GM23248 (cell line): ENCODE data around the gene SIPA1. TPM values are rescaled to one million over a fixed set of nuclear protein-coding genes. Genes with fewer than 3 reads are reported as not detected.

Experiments
- DNase-seq: peaks from one replicate; pipeline ENCODE4 v3.0.0-alpha.2; 2015
- H2AFZ ChIP-seq: fragments of 200-600 bp; sonication (generic); 2 replicates; pipeline ENCODE4 v1.6.1; 2016; ENCODE audit warnings: antibody characterized with exemption
- H3F3A ChIP-seq: fragments of 200-600 bp; sonication (generic); 2 replicates; pipeline ENCODE4 v1.6.1; 2016; ENCODE audit warnings: mild to moderate bottlenecking, antibody characterized with exemption, mixed run types; ENCODE audit not compliant: insufficient read depth
- H3K27ac ChIP-seq: fragments of 200-600 bp; sonication (generic); 2 replicates; pipeline ENCODE4 v1.5.1; 2016; ENCODE audit warnings: mild to moderate bottlenecking
- H3K27me3 ChIP-seq: fragments of 200-600 bp; sonication (generic); replicated peaks from 2 replicates; pipeline ENCODE4 v1.6.1; 2016; ENCODE audit warnings: mild to moderate bottlenecking; ENCODE audit not compliant: insufficient read depth
- H3K36me3 ChIP-seq: fragments of 200-600 bp; sonication (generic); 2 replicates; pipeline ENCODE4 v1.6.1; 2016; ENCODE audit warnings: low read depth, mild to moderate bottlenecking
- H3K4me1 ChIP-seq: fragments of 200-600 bp; sonication (generic); 2 replicates; pipeline ENCODE4 v1.6.1; 2016; ENCODE audit warnings: mild to moderate bottlenecking; ENCODE audit not compliant: insufficient read depth
- H3K4me2 ChIP-seq: fragments of 200-600 bp; sonication (generic); one replicate; pipeline ENCODE4 v1.6.1; 2016; ENCODE audit warnings: mild to moderate bottlenecking; ENCODE audit not compliant: unreplicated experiment
- H3K4me3 ChIP-seq: fragments of 200-600 bp; sonication (generic); 2 replicates; pipeline ENCODE4 v1.5.1; 2016; ENCODE audit warnings: mild to moderate bottlenecking
- H3K79me2 ChIP-seq: fragments of 200-600 bp; sonication (generic); 2 replicates; pipeline ENCODE4 v1.6.1; 2016; ENCODE audit warnings: mild to moderate bottlenecking; ENCODE audit not compliant: insufficient read depth
- H3K9ac ChIP-seq: fragments of 200-600 bp; sonication (generic); 2 replicates; pipeline ENCODE4 v1.6.1; 2016; ENCODE audit warnings: mild to moderate bottlenecking
- H3K9me2 ChIP-seq: fragments of 200-600 bp; sonication (generic); 2 replicates; pipeline ENCODE4 v1.6.1; 2016; ENCODE audit warnings: mixed run types, mild to moderate bottlenecking, moderate library complexity; ENCODE audit not compliant: insufficient read depth
- H3K9me3 ChIP-seq: fragments of 200-600 bp; sonication (generic); one replicate; pipeline ENCODE4 v1.6.1; 2017; ENCODE audit warnings: low read depth
- H4K20me1 ChIP-seq: fragments of 200-600 bp; sonication (generic); 2 replicates; pipeline ENCODE4 v1.6.0; 2016; ENCODE audit not compliant: insufficient read depth
- EZH2 ChIP-seq: fragments of 200-600 bp; sonication (generic); IDR thresholded peaks from 2 replicates; pipeline ENCODE4 v1.6.1; 2018; ENCODE audit warnings: antibody characterized with exemption, mild to moderate bottlenecking; ENCODE audit not compliant: insufficient read depth, poor library complexity, severe bottlenecking
- EZH2phosphoT487 ChIP-seq: fragments of 200-600 bp; sonication (generic); IDR thresholded peaks from 2 replicates; pipeline ENCODE4 v1.6.1; 2018; ENCODE audit warnings: antibody characterized with exemption, moderate library complexity, mild to moderate bottlenecking, low read depth; ENCODE audit not compliant: insufficient read depth
- WGBS, 2 experiments: methylation state at CpG; one replicate each; pipeline ENCODE4 v1.1.6; 2015 to 2017; ENCODE audit warnings: low lambda C conversion rate in 2 of 2, low coverage in 1 of 2; ENCODE audit errors: missing lambda C conversion rate in 2 of 2; 5-methylcytosine and 5-hydroxymethylcytosine counted together
- in situ Hi-C: fragments of 300-500 bp; cut with MboI; formaldehyde crosslinking; loops from 2 replicates; pipeline ENCODE4 v1.15.0; 2020
- polyA plus RNA-seq: library from polyadenylated mRNA; unstranded; fragments of >200 nt; fragmentation: Nextera tagmentation; extraction: Ambion mirVana; gene quantifications from 2 replicates; pipeline ENCODE4 v1.2.1, GENCODE V29; 2016
- total RNA-seq: library from RNA; depleted of rRNA; stranded (reverse); fragments of >200 nt; shearing (Covaris generic); gene quantifications from 2 replicates; pipeline ENCODE4 v1.2.3, GENCODE V29; 2014; rRNA removed

SIPA1 gene, protein sequence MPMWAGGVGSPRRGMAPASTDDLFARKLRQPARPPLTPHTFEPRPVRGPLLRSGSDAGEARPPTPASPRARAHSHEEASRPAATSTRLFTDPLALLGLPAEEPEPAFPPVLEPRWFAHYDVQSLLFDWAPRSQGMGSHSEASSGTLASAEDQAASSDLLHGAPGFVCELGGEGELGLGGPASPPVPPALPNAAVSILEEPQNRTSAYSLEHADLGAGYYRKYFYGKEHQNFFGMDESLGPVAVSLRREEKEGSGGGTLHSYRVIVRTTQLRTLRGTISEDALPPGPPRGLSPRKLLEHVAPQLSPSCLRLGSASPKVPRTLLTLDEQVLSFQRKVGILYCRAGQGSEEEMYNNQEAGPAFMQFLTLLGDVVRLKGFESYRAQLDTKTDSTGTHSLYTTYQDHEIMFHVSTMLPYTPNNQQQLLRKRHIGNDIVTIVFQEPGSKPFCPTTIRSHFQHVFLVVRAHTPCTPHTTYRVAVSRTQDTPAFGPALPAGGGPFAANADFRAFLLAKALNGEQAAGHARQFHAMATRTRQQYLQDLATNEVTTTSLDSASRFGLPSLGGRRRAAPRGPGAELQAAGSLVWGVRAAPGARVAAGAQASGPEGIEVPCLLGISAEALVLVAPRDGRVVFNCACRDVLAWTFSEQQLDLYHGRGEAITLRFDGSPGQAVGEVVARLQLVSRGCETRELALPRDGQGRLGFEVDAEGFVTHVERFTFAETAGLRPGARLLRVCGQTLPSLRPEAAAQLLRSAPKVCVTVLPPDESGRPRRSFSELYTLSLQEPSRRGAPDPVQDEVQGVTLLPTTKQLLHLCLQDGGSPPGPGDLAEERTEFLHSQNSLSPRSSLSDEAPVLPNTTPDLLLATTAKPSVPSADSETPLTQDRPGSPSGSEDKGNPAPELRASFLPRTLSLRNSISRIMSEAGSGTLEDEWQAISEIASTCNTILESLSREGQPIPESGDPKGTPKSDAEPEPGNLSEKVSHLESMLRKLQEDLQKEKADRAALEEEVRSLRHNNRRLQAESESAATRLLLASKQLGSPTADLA
- total RNA-seq (15.9 and 16.6 TPM in 2 replicates), polyA plus RNA-seq (10.8 and 13.0 TPM in 2 replicates)

DNA sequence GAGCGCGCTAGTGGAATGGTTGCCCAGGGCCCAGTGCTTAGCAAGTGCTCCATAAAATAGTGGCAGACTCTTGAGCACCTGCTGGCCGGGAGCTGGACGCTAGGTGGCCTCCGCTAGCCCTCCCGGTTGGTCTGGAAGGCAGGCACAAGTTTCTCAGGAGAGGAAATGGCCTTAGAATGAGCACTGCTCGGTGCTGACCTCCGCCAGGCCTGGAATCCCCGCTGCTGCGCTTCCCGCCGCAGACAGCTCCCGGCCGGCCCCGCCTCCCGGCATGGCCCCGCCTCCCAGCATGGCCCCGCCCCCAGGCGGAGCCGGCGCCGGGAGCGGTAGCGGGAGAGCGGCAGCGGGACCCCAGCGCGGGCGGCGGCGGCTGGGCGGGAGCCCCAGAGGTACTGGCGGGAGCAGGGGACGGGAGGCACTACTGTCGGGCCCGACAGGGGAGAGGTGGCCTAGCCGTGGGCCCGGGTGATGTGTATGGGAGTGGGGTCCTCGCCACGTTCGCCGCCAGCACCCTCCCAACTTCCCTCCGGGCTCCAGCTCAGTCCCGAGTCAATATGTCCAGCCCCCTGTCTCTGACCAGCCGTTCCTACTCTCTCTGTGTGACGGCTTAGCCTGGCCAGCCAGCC is at the start of gene SIPA1:
TSS of gene SIPA1 (plus strand) at position 308 of the 626 bp plus-strand sequence. CDS start 2,821 bp downstream, outside the sequence.
- no peaks in the 10 kb centered on the region for H4K20me1 ChIP-seq
- peak within 1 kb of the TSS; percentile 76 for H3K4me3 ChIP-seq
- H3K4me1 ChIP-seq: no peaks in the 10 kb centered on the region
- peak within 1 kb of the TSS; percentile 45 for H2AFZ ChIP-seq
- H3K36me3 ChIP-seq: peaks cover 2% of the 10 kb centered on the region; the same call in 1 of the 2 replicates
- no peaks in the 10 kb centered on the region for H3K9me3 ChIP-seq
- peak; percentile 88 for DNase-seq
- H3K9ac ChIP-seq: peak within 1 kb of the TSS; percentile 66
- peaks cover 10% of the 10 kb centered on the region for H3F3A ChIP-seq
- in situ Hi-C loops: no loop called here
- H3K27ac ChIP-seq: 0 out of 2 replicates have a peak within 1 kb of the TSS, but pooled peaks have one; percentile 23
- H3K27me3 ChIP-seq: no peaks in the 10 kb centered on the region
- no peak for TF ChIP-seq EZH2phosphoT487
- no peak for TF ChIP-seq EZH2
- H3K9me2 ChIP-seq: no peaks in the 10 kb centered on the region
- peak within 1 kb of the TSS; percentile 76 for H3K4me2 ChIP-seq
- WGBS, 2 experiments: 5 to 10% methylated on average over 20 to 45 of the region's 46 CpGs
- H3K79me2 ChIP-seq: no peaks in the 10 kb centered on the region

DNA sequence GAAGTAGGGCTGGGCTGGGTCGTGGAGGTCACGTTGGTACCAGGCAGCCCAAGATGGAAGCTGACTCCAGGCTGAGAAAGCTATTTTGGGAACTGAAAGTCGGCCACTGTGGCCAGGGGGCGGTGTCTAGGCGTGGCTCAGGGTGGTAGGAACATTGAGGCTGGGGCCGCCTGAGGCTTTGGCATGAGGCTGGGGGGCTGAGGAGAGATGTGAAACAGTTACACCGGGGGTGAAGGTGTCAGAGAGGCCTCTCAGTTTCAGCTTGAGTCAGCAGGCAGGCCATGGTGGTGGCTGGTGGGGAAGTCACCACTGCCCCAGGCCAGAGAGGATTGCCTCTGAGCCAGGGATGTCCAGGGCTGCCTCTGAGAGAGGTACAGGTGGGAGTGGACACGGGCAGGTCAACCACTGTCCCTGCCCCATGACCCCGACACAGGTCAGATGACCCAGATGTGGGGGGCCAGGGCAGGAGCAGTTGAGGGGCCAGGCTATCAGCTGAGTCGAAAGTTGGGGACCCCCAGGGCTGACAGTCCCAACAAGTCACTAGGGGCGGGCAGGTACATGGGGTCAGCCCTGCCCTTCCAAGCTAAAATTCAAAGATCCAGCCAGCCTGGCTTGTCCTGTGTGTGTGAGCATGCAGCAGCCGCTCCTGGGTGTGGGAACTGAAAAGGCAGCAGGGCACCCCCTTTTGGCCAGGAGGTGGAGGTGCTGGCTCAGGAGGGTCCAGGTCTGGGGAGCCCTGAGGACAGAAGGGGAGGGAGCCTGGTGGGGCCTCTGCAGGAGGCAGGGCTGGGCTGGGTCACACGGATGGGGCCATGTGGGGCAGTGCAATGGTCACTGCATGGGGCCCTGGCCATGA is 49.5 kb upstream of the SIPA1 start:
- H3K36me3 ChIP-seq: 0 out of 2 replicates have a peak, but pooled peaks cover 6% of the 10 kb centered on the region
- no peak overlapping the region for H3K4me3 ChIP-seq

DNA sequence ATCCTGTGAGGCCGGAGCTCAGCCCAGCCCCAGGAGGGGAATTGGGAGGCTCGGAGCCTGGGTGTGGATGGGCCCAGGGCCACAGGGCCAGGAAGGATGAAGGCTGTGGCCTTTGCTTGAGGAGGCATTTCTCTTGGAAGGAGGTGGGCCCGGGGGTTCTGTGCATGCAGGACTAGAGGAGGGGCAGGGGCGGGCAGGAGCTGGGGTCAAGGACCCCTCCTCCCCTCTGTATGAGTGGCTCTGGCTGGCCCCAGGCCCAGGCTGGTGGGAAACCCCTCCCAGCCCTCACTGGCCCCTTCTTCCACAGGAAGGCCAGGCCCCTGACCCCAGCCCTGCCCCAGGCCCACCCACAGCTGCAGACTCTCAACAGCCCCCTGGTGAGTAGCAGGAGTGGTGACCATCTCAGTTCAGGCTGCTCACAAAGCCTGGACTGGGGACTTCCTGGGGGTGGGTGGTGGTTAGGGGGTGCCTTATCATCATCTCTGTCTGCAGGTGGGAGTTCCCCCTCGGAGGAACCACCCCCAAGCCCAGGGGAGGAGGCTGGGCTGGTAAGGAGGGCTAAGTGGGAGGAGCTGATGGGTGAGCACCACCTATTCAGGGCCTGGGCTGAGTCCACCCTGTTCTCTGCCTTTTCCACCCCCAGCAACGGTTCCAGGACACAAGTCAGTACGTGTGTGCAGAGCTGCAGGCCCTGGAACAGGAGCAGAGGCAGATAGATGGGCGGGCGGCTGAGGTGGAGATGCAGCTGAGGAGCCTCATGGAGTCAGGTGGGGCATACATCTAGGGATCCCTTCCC is 48.3 kb upstream of the SIPA1 start:
- H2AFZ ChIP-seq: no peak overlapping the region
- no peaks in the 10 kb centered on the region for H3K4me1 ChIP-seq
- no peak overlapping the region for H3K9ac ChIP-seq
- no peaks in the 10 kb centered on the region for H3K27me3 ChIP-seq
- H3K27ac ChIP-seq: no peak overlapping the region
- no peak for TF ChIP-seq EZH2phosphoT487
- TF ChIP-seq EZH2: no peak
- no peaks in the 10 kb centered on the region for H3K9me2 ChIP-seq
- no peak for DNase-seq
- H3K4me3 ChIP-seq: no peak overlapping the region
- no peaks in the 10 kb centered on the region for H3K9me3 ChIP-seq
- in situ Hi-C loops: no loop called here
- H3K4me2 ChIP-seq: no peak overlapping the region
- 76 to 88% methylated on average over 7 to 9 of the region's 9 CpGs for WGBS, 2 experiments
- H3K36me3 ChIP-seq: 0 out of 2 replicates have a peak, but pooled peaks cover 6% of the 10 kb centered on the region
- no peaks in the 10 kb centered on the region for H4K20me1 ChIP-seq
- H3K79me2 ChIP-seq: no peaks in the 10 kb centered on the region
- H3F3A ChIP-seq: peaks cover 12% of the 10 kb centered on the region

More for the DNA sequence above, 49.5 kb upstream of the SIPA1 start:
- peak; percentile 64 for DNase-seq
- Histone ChIP-seq H2AFZ (no peak overlapping the region), H3K9ac (no peak overlapping the region), H3K4me2 (no peak overlapping the region), H3K79me2 (no peaks in the 10 kb centered on the region), H3K4me1 (no peaks in the 10 kb centered on the region), H3K9me2 (no peaks in the 10 kb centered on the region), H3K9me3 (no peaks in the 10 kb centered on the region), H3F3A (peaks cover 5% of the 10 kb centered on the region; the same call in 1 of the 2 replicates), H3K27ac (no peak overlapping the region), H4K20me1 (no peaks in the 10 kb centered on the region), H3K27me3 (no peaks in the 10 kb centered on the region)
- 80 to 82% methylated on average over 11 to 13 of the region's 13 CpGs for WGBS, 2 experiments
- in situ Hi-C loops: no loop called here
- TF ChIP-seq EZH2: no peak
- no peak for TF ChIP-seq EZH2phosphoT487
